ENCODE results near the gene SH2D5.
"Not testable (repeated sequence)": the region's sequence is repeated elsewhere in the genome, so short reads cannot be mapped to it uniquely, and the experiment has no call there.

- TF ChIP-seq POLR2A, CTCF, POLR2AphosphoS5, EP300 (IDR thresholded peaks at IDR 0.05): not testable (repeated sequence)
These were observed 14.1 kb downstream of the SH2D5 start for GRCh38 chr1:20718343-20718882.
